ENCODE results near the gene KCNJ3.

KCNJ3 gene, protein sequence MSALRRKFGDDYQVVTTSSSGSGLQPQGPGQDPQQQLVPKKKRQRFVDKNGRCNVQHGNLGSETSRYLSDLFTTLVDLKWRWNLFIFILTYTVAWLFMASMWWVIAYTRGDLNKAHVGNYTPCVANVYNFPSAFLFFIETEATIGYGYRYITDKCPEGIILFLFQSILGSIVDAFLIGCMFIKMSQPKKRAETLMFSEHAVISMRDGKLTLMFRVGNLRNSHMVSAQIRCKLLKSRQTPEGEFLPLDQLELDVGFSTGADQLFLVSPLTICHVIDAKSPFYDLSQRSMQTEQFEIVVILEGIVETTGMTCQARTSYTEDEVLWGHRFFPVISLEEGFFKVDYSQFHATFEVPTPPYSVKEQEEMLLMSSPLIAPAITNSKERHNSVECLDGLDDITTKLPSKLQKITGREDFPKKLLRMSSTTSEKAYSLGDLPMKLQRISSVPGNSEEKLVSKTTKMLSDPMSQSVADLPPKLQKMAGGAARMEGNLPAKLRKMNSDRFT

DNA sequence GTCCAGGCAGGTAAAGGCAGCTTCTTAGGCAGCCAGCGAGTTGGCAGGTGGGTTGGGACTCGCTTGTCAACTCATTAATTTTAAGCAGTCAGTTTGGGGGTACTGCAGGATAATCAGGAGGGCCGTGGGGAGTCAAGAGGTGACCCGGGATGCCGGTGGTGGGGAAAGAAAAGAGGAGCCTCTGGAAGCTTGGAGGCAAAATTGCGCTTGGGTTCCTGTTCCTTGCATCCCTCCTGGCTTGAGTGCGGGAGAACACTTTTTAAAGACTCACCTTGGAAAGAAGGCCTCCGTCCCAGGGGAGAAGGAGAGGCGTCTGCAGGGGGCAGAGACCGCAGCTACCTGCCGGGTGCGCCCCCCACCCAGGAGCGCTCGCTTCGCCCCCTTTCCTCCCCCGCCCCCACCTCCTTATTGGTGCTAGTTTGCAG lies at the start of gene KCNJ3:
TSS of gene KCNJ3 (plus strand) at position 400 of the 425 bp plus-strand sequence. CDS start 81 bp downstream, outside the sequence.
- no peak for DNase-seq

DNA sequence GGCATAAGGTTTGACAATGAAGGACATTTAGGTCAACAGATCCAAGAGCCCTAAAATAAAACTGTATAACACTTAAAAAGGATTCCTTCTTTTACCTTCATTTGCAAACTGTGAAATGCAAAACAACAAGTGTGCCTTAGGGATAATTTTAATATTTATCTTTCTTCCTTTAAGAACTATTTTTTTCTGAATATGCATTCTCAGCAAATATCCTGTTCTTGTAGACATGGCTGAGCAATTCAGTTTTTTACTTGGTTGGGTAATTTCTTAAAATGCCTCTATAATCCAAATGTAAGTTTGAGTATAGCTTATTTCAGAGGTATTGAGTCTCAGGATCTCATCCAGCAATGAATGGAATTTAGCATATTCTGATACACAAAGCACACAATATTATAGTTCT lies 43.0 kb upstream of the KCNJ3 start:
- DNase-seq, result no peak

DNA sequence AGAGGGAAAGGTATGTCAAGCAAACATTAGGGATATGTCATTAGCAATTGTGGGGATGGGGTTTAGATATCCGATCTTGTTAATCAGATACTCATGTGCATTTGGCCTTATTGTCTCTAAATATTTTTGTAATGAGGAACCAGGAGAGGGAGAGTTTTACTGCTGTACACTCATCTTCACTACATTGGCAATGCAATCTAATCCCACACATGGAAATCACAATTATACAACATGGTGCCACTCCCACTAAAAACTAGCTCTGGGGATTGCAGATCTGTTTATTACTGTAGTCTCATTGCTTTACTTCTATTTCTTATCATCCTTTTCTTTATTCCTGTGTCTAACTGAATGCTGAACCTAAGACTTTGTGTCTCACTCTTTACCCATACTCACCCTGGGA lies 39.6 kb upstream of the KCNJ3 start:
- DNase-seq, result no peak

DNA sequence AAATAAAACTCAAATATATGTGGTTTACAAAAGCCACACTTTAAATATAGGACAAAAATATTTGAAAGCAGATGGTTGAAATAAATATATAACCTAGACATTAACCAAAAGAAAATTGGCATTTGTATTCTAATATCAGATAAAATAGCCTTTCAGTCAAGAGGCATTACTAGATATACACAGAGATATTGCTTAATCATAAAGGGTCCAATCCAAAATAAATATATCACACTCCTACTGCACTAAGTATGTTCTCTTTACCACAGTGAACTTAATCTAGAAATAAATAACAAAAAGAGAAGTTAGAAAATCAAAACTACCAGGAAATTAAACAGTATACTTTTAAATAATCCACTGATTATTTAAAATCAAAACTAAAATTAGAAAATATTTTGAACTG lies 34.2 kb upstream of the KCNJ3 start:
- no peak for DNase-seq

DNA sequence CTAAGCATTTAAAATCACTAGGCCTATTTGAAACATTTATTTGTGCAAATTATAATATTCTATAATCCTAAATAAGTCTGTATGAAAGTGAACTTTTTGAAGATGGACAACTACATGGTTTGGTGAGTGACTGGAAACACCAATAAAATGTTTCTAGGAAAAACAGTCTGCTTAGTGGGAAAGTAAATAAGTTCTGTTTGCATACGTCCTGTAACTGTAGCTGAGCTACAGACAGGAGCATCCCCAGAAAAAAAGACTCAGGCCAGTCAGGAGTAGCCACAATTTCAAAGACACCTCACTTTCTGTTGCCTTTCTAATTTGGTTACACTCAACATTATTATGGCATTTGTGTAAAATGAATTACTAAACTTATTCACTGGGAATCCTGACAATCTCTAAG lies 28.4 kb upstream of the KCNJ3 start:
- no peak for DNase-seq

DNA sequence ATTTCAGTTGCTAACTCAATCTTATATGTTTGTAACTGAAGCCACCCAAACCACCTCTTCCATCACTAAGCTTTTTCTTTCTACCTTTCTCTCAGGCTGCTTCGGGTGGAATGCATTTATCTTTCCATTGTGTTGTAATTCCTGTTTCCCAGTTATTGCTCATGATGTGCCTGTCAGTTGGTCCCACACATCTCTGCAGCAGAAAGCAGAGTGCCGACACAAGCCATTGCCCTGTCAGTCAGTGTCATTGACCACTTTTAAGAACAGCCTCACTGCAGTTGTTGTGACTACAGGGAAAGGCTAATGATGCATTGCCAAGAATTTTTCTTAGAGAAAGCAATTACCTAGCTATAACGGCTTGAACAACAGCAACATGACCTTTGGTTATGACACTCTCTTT lies 24.8 kb upstream of the KCNJ3 start:
- DNase-seq, result no peak

DNA sequence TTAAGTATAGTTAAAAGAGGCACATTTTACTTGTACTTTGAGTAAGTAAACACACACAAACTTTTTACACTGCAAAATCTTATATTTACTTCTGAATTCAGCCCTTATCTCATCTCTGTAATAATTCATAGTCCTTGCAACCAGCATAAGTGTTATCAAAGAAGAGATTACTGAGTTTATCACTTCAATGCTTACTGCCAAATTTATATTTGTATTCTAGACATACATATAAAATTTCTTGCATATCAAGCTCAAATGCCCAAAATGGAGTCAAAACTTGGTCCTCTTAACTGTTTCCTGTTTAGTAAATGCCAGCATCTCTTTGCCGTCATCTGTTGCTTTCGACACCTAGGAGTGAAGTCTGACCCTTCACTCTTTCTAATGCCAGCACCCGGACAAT lies 21.1 kb upstream of the KCNJ3 start:
- no peak for DNase-seq

DNA sequence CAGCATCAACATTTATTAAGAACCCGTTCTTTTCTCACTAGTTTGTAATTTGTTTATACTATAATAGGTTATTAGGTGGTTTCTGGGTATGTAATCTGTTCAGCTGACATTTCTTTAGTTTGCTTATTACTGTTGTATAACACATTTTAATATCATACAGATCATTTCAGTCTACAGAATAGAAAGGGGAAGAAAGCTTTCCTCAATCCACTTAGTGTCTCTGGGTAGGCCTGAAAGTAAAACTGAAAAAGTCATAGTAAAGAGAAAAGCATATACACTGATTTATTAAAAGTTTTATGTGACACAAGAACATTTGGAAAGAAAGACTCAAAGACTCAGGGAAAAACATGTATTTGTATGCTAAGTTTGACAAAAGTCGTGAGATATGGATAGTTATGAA lies 16.8 kb upstream of the KCNJ3 start:
- no peak for DNase-seq

DNA sequence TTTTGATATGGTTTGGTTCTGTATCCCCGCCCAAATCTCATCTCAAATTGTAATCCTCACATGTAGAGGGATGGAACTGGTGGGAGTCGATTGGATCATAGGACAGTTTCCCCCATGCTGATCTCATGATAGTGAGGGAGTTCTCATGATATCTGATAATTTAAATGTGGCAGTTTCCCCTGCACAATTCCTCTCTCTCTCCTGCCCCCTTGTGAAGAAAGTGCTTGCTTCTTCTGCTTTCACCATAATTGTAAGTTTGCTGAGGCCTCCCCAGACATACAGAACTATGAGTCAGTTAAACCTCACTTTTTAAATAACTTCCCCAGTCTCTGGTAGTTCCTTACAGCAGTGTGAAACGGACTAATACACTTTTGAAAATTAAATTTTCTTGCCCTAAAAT lies 12.3 kb upstream of the KCNJ3 start:
- no peak for DNase-seq

DNA sequence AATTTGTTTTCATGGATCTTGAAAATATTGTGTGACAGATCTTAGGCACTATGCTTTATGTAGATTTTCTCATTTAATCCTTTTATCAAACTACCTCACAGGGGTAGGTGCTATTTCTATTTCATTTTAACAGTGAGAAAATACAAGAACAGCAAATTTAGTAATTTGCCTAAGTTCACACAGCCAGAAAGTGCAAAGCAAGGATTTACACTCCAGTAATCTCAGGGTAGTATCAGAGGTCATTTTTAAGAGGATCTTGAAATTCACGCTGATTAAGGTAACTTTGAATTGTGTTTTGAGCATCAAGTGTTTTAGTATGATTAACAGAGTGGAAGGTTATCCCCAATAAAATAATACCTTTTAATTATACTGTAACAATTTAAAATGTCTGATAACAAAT lies 10.1 kb upstream of the KCNJ3 start:
- no peak for DNase-seq

DNA sequence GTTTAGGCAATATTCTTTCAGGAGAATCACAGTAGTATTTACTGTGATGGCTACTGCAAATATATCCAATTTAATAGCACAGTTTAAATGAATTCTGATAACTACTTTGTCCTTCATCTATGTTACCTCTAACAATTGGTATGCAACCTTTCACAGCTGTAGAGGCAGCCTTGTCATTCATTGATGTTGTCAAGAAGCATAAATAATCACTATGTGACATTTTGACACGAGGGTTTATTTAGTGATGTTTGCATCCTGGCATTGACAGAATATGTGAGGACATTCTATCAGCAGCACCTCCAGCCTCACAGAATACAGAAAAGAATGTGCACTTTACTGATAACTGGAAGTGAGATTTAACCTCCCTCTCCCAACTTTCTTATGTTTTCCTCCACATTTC lies 9.3 kb upstream of the KCNJ3 start:
- no peak for DNase-seq

DNA sequence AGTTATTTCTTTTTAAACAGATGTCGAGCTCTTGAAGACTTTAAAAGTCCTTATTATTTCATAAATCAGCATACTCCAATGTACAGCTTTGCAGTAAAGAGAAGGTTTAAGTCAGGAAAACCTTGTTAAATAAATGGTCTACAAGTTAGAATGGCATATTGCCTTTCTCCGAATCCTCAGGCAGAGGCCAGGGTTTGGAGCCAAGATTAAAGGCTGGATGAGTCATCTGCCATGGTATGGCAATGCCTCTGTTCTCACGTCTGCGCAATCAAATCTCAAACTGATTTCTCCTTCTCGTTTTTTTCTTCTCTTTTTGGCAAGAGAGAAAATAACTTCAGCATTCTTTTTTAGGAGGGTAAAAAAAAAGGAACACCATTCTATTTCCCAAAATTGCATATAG lies 5.6 kb upstream of the KCNJ3 start:
- no peak for DNase-seq

DNA sequence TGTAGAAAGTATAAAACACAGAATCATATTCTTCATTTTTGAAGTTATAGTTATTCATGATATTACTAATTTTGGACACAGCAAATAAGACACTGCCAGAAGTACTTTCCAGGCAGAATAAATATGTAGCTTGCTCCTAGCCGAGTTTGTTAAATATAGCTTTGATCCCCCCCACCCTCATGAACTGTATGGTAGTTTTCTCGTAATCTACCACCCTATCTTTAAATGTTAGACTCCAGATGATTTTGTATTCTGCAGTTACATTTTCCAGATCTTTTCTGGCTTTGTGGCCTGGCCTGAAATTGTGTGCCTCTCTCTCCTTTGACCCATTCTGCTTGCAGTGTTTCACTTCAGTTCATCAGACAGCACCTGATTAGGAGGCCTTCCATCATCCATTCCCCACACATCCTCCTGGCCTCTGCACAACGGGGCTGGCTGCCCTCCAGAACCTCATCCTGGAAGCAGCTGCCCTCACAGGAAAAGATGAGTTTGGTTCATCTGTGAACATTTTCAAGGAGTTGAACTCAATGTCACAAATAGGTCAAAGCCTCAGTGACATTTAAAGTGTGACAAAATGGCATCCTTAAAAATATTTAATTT lies 4.7 kb upstream of the KCNJ3 start:
- no peak for DNase-seq

DNA sequence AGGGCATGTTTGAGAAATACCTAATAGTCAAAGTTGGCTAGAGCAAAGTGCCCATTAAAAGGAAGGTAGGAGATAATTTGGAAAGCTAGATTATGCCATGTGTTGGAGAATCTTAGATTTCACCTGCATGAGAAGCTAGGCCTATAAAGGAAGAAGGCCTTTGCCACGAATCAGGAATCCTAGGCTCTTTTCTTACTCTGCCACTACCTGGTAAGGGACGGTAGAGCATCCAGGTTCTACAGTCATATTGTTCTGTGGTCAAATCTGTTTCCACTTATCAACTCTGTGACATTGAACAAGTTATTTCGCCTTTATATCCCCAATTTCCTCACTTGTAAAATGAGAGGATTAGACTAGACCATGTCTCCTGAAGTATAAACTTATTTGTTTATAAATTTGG lies 3.6 kb upstream of the KCNJ3 start:
- DNase-seq, result no peak

DNA sequence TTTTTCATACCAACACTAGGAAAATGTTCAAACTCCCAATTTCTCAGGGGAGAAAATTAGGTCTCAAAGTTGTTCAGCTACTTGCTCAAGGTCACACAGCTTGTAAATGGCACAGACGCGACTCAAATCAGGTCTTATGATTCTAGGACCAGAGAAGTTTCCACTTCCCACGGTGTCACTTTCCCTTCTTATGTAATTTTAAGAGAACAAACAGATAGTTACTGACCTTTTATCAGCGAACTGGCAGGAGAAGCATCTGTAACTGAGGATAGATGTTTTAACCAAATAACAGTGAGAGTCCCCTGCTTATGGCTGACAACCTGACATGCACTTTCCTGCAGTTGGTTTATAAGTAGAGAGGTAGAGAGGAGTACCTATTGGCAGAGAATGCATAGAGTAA lies 2.1 kb upstream of the KCNJ3 start:
- no peak for DNase-seq

DNA sequence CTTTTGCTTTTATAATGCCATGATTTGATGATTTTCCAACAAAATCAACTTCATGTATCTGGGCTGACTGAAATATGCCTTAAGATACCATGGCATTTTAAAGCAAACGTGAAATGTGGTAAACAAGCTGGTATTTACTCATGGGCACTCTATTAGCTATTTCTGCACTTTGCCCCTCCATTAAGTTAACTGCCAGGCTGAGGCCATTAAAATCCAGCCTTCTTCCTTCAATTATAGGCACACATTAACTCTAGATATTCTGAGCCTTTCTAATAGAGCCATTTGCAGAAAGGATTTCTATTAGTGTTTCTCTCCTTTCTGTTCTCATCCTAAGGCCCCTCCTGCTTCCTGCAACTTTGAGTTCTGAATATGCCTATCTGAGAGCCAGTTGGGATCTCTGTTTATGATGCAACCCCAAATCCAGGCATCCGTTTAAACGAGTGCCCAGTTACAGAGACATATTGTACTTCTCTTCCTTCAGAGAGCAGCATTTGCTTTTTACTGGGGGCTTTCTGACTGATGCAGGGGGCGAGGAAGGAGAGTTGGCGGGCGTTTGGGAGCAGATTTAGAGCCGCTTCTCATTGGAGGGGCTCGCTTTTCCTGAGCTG lies 1.6 kb upstream of the KCNJ3 start:
- no peak for DNase-seq

DNA sequence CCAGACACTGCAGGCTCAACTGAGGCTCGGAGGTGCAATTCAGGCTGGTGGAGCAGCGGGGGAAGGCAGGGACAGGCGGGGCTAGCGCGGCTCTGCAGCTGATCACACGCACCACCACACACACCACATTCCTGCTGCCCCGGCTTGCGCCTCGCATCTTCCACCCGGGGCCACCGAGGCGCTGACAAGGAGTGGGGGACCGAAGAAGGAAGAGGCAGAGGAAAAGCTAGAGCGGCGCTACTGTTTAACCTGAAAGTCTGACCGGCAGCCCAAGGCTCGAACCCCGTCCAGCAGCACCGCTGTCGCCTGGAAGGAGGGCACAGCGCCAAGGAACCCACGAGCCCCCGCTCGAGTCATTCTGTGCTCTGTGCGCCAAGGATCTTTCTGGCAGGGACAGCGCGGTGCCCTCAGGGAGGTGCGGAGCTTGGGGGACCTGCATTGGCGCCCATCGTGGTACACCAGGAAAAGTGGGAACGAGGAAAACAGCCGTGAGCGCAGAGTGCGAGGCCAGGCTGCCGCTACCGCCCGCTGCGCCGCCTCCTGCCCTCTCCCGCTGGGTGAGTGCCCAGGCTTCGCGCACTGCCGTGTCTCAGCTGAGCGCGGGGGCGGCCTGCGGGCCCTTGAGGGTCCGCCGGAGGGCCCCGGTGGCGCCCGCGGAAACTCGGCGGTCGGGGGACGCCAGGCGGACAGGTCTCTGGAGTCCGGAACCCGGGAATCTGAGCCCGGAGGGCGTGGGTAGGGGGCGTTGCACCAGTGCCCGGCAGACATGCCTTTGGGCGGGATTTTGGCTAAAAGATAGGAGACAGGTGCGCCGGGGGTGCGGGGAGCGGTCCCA lies 860 bp upstream of the KCNJ3 start:
- DNase-seq, result peak; percentile 10

DNA sequence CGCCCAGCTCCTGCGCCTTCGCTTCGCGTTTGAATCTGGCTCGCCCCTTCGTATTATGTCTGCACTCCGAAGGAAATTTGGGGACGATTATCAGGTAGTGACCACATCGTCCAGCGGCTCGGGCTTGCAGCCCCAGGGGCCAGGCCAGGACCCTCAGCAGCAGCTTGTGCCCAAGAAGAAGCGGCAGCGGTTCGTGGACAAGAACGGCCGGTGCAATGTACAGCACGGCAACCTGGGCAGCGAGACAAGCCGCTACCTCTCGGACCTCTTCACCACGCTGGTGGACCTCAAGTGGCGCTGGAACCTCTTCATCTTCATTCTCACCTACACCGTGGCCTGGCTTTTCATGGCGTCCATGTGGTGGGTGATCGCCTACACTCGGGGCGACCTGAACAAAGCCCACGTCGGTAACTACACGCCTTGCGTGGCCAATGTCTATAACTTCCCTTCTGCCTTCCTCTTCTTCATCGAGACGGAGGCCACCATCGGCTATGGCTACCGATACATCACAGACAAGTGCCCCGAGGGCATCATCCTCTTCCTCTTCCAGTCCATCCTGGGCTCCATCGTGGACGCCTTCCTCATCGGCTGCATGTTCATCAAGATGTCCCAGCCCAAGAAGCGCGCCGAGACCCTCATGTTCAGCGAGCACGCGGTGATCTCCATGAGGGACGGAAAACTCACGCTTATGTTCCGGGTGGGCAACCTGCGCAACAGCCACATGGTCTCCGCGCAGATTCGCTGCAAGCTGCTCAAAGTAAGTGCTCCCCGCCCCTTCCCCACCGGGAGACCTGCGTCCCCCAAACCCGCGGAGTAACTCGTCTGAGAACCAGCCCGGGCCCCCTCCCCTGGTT lies 453 bp downstream of the KCNJ3 start:
- no peak for DNase-seq

DNA sequence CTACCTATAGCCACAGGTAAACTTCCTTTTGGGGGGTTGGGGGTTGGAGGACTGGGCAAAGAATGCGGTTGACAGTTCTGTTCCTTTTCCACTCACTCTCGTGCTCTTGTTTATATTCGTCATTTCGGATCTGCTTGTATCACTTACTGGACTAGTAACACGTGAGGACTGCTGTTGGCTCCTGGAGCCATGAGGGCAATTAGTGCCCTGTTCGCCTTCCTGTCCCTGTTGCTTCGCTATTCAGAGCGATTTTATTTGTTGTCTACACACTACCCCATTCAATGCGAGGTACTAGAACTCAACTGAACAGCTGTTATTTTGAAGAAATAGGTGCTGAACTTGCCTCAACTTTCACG lies 1.1 kb downstream of the KCNJ3 start:
- DNase-seq, result no peak

DNA sequence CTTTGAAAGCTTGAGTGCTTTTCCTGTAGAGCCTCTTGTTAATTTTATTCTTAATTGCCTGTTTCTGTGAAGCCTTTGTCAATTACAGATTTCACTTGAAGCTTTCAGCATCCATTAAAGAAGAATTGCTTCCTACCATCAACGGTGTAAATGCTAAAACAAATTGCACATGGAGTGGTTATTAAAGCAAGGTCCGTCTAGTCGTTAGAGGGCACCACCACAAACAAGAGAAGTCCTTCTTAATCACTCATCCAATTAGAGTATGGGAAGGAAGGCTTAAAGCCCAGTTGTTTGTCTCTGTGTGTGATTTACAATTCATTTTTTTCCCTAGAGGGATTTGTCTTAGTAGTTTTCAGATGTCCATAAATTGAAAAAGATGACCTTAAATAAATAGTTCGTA lies 1.6 kb downstream of the KCNJ3 start:
- DNase-seq, result no peak

DNA sequence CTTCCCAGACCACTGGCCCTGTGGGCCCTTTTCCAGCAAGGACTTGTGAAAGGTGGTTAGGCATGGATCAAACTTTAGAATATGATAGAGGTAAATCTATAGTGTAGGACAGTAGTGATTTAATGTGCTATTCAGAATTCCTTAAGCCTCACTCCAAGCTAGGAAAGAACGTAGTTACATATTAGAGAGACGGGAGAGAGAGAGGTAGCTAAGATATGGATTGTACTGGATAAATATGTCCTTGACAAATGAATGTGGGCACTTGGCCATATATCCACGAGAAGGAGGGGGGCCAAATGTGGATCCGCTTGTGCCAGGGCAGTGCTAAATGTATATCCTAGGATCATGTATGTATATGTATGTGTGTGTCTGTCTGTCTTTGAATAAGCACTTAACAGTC lies 6.5 kb downstream of the KCNJ3 start:
- DNase-seq, result no peak

DNA sequence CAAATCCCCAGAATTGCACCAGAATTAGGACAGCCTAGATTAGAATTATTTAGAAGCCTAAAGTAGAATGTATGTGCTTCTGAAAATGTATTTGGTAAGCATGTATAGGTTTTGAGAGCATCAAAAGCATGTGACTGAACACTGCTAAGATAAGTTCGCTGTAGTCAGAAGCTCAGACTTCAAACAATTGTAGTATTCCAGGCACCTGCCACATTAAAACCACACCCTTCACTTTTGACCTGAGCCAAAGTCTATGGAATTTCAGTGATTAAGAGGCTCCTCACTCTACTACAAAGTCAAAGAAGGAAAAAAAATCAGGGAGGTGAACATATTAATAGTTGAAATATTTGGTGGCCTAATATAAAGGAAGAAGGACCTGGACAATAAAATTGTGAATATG lies 8.2 kb downstream of the KCNJ3 start:
- DNase-seq, result no peak

Data from SHP77 treated with DMSO at 0.1 percent for 48 hours (cell line).